ENCODE measurements around the gene RHEX. TPM values are rescaled to one million over a fixed set of nuclear protein-coding genes. Genes with fewer than 3 reads are reported as not detected.

The RHEX gene
- total RNA-seq, 4 donors from 2014 or later: 0.93 to 9.9 (median 1.7) TPM; not detected in 1

DNA sequence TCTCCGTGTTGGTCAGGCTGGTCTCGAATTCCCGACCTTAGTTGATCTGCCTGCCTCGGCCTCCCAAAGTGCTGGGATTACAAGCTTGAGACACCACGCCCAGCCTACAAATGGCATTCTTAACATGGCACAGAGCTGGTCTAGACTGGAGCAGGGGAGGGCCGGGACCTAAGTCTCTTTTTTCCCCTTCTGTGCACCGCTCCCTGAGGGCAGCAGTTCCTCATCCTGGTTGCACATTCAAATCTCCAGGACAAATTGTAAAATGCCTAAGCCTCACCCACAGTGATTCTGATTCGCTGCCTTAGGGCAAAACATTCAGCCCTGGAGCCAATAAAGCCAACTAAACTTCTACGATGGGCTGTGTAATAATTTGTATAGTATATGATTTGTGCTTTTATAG lies 74.4 kb downstream of the RHEX start:
- no peak overlapping the region for H3K4me3 ChIP-seq (ENCODE audit: low read depth, poor library complexity, severe bottlenecking)
- DNase-seq (ENCODE audit: low spot score in 2 of 2): no peak
- intact Hi-C loops (cut with DNase I; ENCODE audit: low total_unique reads): no loop called here
- WGBS, 2 donors: 94 to 96% methylated on average over 9 of the region's 9 CpGs
- no peak for TF ChIP-seq CTCF (IDR thresholded peaks at IDR 0.05)
- TF ChIP-seq POLR2A (IDR thresholded peaks at IDR 0.05): no peak

DNA sequence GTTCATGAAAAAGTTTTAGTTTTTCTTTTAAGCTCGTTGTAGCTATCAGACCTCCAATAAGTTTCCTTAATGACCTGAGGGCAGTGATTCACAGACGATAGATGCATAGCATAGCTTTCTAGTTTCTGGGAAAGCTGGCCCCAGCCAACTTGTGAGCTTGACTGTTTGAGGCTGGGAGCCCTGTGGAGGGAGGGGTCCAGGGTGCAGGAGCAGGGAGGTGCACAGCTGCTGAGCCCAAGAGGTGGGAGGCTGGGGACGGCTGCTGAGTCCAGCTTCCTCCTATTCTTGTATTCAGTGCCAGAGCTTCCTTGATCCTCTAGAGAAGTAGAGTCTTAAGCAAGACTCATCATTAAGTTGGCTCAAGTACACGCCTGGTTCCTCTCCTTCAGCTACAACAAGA lies 75.2 kb downstream of the RHEX start:
- TF ChIP-seq CTCF (IDR thresholded peaks at IDR 0.05): no peak
- TF ChIP-seq POLR2A (IDR thresholded peaks at IDR 0.05): no peak
- intact Hi-C loops (cut with DNase I; ENCODE audit: low total_unique reads): no loop called here
- 30 to 37% methylated on average over 4 of the region's 4 CpGs for WGBS, 2 donors
- no peak for DNase-seq (ENCODE audit: low spot score in 2 of 2)
- H3K4me3 ChIP-seq (ENCODE audit: low read depth, poor library complexity, severe bottlenecking): no peak overlapping the region

DNA sequence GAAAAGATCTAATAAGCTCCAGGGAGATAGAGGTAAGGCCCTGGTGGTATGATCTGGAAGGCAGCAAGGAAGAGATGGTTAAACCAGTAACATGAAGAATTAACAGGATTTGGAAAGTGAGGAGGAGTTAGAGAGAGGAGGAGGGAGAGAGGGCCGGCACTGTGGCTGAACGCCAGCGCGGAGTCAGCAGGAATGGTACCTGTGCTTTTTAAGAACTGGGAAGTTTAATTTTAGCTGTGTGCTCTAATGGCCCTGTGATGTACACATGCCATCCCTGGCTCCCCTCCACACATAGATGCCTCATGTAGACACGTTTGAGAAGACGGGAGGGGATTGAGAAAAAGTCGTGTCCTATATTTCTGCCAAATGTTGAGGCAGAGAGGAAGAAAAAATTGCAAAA lies 78.1 kb downstream of the RHEX start:
- 46 to 58% methylated on average over 7 of the region's 7 CpGs for whole genome bisulfite sequencing, 2 donors
- intact Hi-C loops (cut with DNase I; ENCODE audit: low total_unique reads): no loop called here
- DNase-seq (ENCODE audit: low spot score in 2 of 2): no peak
- no peak overlapping the region for H3K4me3 ChIP-seq (ENCODE audit: low read depth, poor library complexity, severe bottlenecking)
- TF ChIP-seq POLR2A (IDR thresholded peaks at IDR 0.05): no peak
- TF ChIP-seq CTCF (IDR thresholded peaks at IDR 0.05): no peak

DNA sequence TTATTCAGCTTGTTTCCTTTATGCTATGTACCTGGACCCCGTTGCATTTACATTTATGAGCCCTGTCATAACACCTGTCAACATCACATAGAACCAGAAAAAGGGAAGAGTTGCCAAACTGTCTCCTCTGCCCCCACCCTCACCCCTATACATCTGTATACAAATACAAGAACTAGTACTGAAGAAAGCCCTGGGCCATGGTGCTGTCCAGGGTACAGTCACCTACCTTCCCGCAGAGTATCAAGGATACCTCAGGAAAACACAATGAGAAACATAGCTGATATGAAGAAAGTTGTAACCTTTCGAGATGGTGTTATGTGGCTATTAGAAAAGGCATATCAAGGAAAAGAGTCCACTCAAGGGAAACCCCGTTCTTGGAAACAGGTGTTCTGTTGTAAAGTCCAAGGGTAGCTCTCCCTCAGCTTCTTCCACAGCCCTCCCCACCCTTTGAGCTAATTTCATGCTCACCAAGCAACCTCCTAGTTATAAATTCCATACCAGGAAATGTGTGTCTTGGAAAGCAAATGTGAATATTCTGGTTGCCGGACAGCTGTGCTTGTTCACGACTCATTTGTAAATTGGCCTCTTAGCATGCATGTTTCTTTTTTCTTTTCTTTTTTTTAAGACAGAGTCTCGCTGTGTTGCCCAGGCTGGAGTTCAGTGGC lies 80.9 kb downstream of the RHEX start:
- intact Hi-C loops (cut with DNase I; ENCODE audit: low total_unique reads): no loop called here
- H3K4me3 ChIP-seq (ENCODE audit: low read depth, poor library complexity, severe bottlenecking): no peak overlapping the region
- TF ChIP-seq CTCF (IDR thresholded peaks at IDR 0.05) (no peak), POLR2A (IDR thresholded peaks at IDR 0.05) (no peak)
- 84 to 87% methylated on average over 7 of the region's 7 CpGs for WGBS, 2 donors
- no peak for DNase-seq (ENCODE audit: low spot score in 2 of 2)

GRCh38 chr1:206135248-206135647 lies 82.3 kb downstream of the RHEX start:
- no peak overlapping the region for H3K4me3 ChIP-seq (ENCODE audit: low read depth, poor library complexity, severe bottlenecking)
- WGBS, 2 donors: 69 to 74% methylated on average over 2 of the region's 2 CpGs
- no peak for DNase-seq (ENCODE audit: low spot score in 2 of 2)
- TF ChIP-seq CTCF (IDR thresholded peaks at IDR 0.05) (no peak), POLR2A (IDR thresholded peaks at IDR 0.05) (no peak)
- intact Hi-C loops (cut with DNase I; ENCODE audit: low total_unique reads): no loop called here

GRCh38 chr1:206136241-206136640 lies 83.3 kb downstream of the RHEX start:
- DNase-seq (ENCODE audit: low spot score in 2 of 2): no peak
- TF ChIP-seq POLR2A (IDR thresholded peaks at IDR 0.05) (no peak), CTCF (IDR thresholded peaks at IDR 0.05) (no peak)
- intact Hi-C loops (cut with DNase I; ENCODE audit: low total_unique reads): no loop called here
- H3K4me3 ChIP-seq (ENCODE audit: low read depth, poor library complexity, severe bottlenecking): no peak overlapping the region
- WGBS, 2 donors: 55 to 58% methylated on average over 2 of the region's 2 CpGs

All from lower leg skin (tissue), 4 donors.